Gastrocnemius medialis (tissue), 4 donors: ENCODE data around the gene HADH. TPM values are rescaled to one million over a fixed set of nuclear protein-coding genes. Genes with fewer than 3 reads are reported as not detected.

Experiments used
- ATAC-seq, 2 donors: fragments of 150-250 bp; one replicate each; pipeline ENCODE4 v1.9.1; 2016
- DNase-seq, 2 donors: peaks; one replicate each; pipeline ENCODE4 v3.0.0-alpha.2; 2019
- H3K27ac ChIP-seq, 4 donors: fragments of 200-600 bp; sonication (generic); 1 replicate in 1 of 4; 2 replicates in 3 of 4; pipeline ENCODE4 v1.5.1; 2016 to 2018; ENCODE audit warnings: mild to moderate bottlenecking in 2 of 4, moderate library complexity in 1 of 4
- H3K27me3 ChIP-seq, 3 donors: fragments of 200-600 bp; sonication (generic) in 2 of 3; 1 replicate in 1 of 3; 2 replicates in 2 of 3; pipeline versions ENCODE4 v1.5.1 to v1.6.0; 2016 to 2019; ENCODE audit warnings: mild to moderate bottlenecking in 1 of 3, moderate library complexity in 1 of 3
- H3K36me3 ChIP-seq, 2 donors: fragments of 200-600 bp; sonication (generic) in 1 of 2; one replicate each; pipeline ENCODE4 v1.5.1; 2017 to 2018
- H3K4me1 ChIP-seq, 2 donors: fragments of 200-600 bp; sonication (generic) in 1 of 2; one replicate each; pipeline ENCODE4 v1.5.1; 2016 to 2017; ENCODE audit warnings: mild to moderate bottlenecking in 2 of 2
- H3K4me3 ChIP-seq, 4 donors: fragments of 200-600 bp; sonication (generic) in 3 of 4; 1 replicate in 1 of 4; 2 replicates in 3 of 4; pipeline ENCODE4 v1.5.1; 2016 to 2019; ENCODE audit warnings: mild to moderate bottlenecking in 2 of 4
- H3K9me3 ChIP-seq, 3 donors: fragments of 200-600 bp; sonication (generic) in 2 of 3; 1 replicate in 1 of 3; 2 replicates in 2 of 3; pipeline ENCODE4 v1.5.1; 2016 to 2019
- CTCF ChIP-seq, 5 experiments: fragments of 450-650 bp in 3 of 5; fragments of 200-600 bp in 2 of 5; sonication (generic) in 2 of 5; IDR thresholded peaks in 4 of 5; conservative IDR thresholded peaks in 1 of 5; 1 replicate in 4 of 5; 2 replicates in 1 of 5; pipeline ENCODE4 v1.5.1; 2016 to 2019; ENCODE audit warnings: antibody characterized with exemption in 5 of 5, mild to moderate bottlenecking in 3 of 5, moderate library complexity in 3 of 5
- POLR2A ChIP-seq, 2 donors: fragments of 450-650 bp; IDR thresholded peaks; one replicate each; pipeline ENCODE4 v1.6.1; 2017; ENCODE audit warnings: antibody characterized with exemption in 2 of 2, mild to moderate bottlenecking in 2 of 2, moderate library complexity in 2 of 2
- in situ Hi-C, 4 donors: fragments of 200-750 bp; cut with MboI; loops; one replicate each; pipeline versions ENCODE4 v1.15.0 to v1.8.0; 2017; ENCODE audit warnings: low sequenced_read_pairs in 4 of 4
- intact Hi-C: fragments of 100-400 bp; cut with DNase I; formaldehyde crosslinking; loops from one replicate; pipeline ENCODE4 v1.15.1; 2023; ENCODE audit warnings: low total_unique reads
- total RNA-seq, 4 donors: library from RNA; depleted of rRNA; stranded (reverse); fragments of >200 nt; gene quantifications; one replicate each; pipeline versions ENCODE4 v1.1.0 to v1.2.3, GENCODE V29; 2016

Gene HADH
- total RNA-seq, 4 donors from 2014 or later: 78.0 to 137 (median 105) TPM

- no peak for ATAC-seq
- peaks cover 0 to 6% of the 10 kb centered on the region in 2 donors for H3K4me1 ChIP-seq
- no peak overlapping the region for H3K4me3 ChIP-seq
- no peak overlapping the region for H3K27ac ChIP-seq
- no peak for TF ChIP-seq POLR2A (IDR thresholded peaks at IDR 0.05)
- TF ChIP-seq CTCF (IDR thresholded peaks at IDR 0.05 in 4 of 5, conservative IDR thresholded peaks at IDR 0.05 in 1 of 5): no peak
- H3K27me3 ChIP-seq: no peaks in the 10 kb centered on the region
- in situ Hi-C loops: no loop called here
- intact Hi-C loops: no loop called here
- DNase-seq: no peak
- peaks cover 2 to 55% of the 10 kb centered on the region in 2 donors for H3K36me3 ChIP-seq
- no peaks in the 10 kb centered on the region for H3K9me3 ChIP-seq
Measured at GRCh38 chr4:108034565-108034964, 44.9 kb downstream of the HADH start.

GRCh38 chr4:108035691-108036090 is 46.0 kb downstream of the HADH start:
- Histone ChIP-seq H3K4me1 (peaks cover 0 to 6% of the 10 kb centered on the region in 2 donors), H3K9me3 (no peaks in the 10 kb centered on the region), H3K27me3 (no peaks in the 10 kb centered on the region), H3K36me3 (peaks cover 2 to 49% of the 10 kb centered on the region in 2 donors), H3K4me3 (no peak overlapping the region), H3K27ac (no peak overlapping the region)
- ATAC-seq (no peak), DNase-seq (no peak)
- intact Hi-C loops: no loop called here
- in situ Hi-C loops: no loop called here
- TF ChIP-seq POLR2A (IDR thresholded peaks at IDR 0.05) (no peak), CTCF (IDR thresholded peaks at IDR 0.05 in 4 of 5, conservative IDR thresholded peaks at IDR 0.05 in 1 of 5) (no peak)

GRCh38 chr4:108036213-108036612 is 46.5 kb downstream of the HADH start:
- Histone ChIP-seq H3K27ac (no peak overlapping the region), H3K4me1 (peaks cover 0 to 6% of the 10 kb centered on the region in 2 donors), H3K27me3 (no peaks in the 10 kb centered on the region), H3K9me3 (no peaks in the 10 kb centered on the region), H3K36me3 (peaks cover 2 to 44% of the 10 kb centered on the region in 2 donors), H3K4me3 (no peak overlapping the region)
- in situ Hi-C loops: no loop called here
- intact Hi-C loops: no loop called here
- DNase-seq (peak in 1 of 2 donors; percentile 30), ATAC-seq (peak in 1 of 2 donors; percentile 45)
- no peak for TF ChIP-seq CTCF (IDR thresholded peaks at IDR 0.05 in 4 of 5, conservative IDR thresholded peaks at IDR 0.05 in 1 of 5)
- no peak for TF ChIP-seq POLR2A (IDR thresholded peaks at IDR 0.05)

GRCh38 chr4:108037884-108038283 is 48.2 kb downstream of the HADH start:
- H3K4me1 ChIP-seq: no peaks in the 10 kb centered on the region
- no peak overlapping the region for H3K4me3 ChIP-seq
- TF ChIP-seq POLR2A (IDR thresholded peaks at IDR 0.05) (no peak), CTCF (IDR thresholded peaks at IDR 0.05 in 4 of 5, conservative IDR thresholded peaks at IDR 0.05 in 1 of 5) (no peak)
- peaks cover 2 to 28% of the 10 kb centered on the region in 2 donors for H3K36me3 ChIP-seq
- H3K27me3 ChIP-seq: no peaks in the 10 kb centered on the region
- H3K9me3 ChIP-seq: no peaks in the 10 kb centered on the region
- intact Hi-C loops (no loop called here), in situ Hi-C loops (no loop called here)
- H3K27ac ChIP-seq: no peak overlapping the region
- DNase-seq: no peak
- no peak for ATAC-seq

GRCh38 chr4:108042927-108043326 is 53.2 kb downstream of the HADH start:
- TF ChIP-seq CTCF (IDR thresholded peaks at IDR 0.05 in 4 of 5, conservative IDR thresholded peaks at IDR 0.05 in 1 of 5) (no peak), POLR2A (IDR thresholded peaks at IDR 0.05) (no peak)
- H3K9me3 ChIP-seq: no peaks in the 10 kb centered on the region
- in situ Hi-C loops (no loop called here), intact Hi-C loops (no loop called here)
- no peaks in the 10 kb centered on the region for H3K27me3 ChIP-seq
- H3K4me3 ChIP-seq: no peak overlapping the region
- H3K27ac ChIP-seq: no peak overlapping the region
- DNase-seq (no peak), ATAC-seq (no peak)
- H3K36me3 ChIP-seq: no peaks in the 10 kb centered on the region
- peaks cover 9 to 13% of the 10 kb centered on the region in 2 donors for H3K4me1 ChIP-seq
